LNCaP clone FGC (cell line): Measurements from ENCODE around the gene CRIP3.

Source experiments
- DNase-seq: peaks from one replicate; pipeline ENCODE4 v3.0.0-alpha.2; 2011; ENCODE audit warnings: low read depth
- H3K4me3 ChIP-seq: 2 replicates; pipeline ENCODE4 v1.5.1; 2011; ENCODE audit warnings: mild to moderate bottlenecking, low read depth, low read length, control low read depth
- CTCF ChIP-seq: IDR thresholded peaks from 2 replicates; pipeline ENCODE4 v1.5.1; 2012; ENCODE audit warnings: mild to moderate bottlenecking; ENCODE audit not compliant: control insufficient read depth, insufficient read depth; ENCODE audit errors: extremely low read depth

CRIP3 gene

GRCh38 chr6:43283905-43284304 is 24.7 kb downstream of the CRIP3 start:
- H3K4me3 ChIP-seq, result no peak overlapping the region
- no peak for DNase-seq
- TF ChIP-seq CTCF, result no peak

- TF ChIP-seq CTCF, result no peak
- no peak for DNase-seq
- no peak overlapping the region for H3K4me3 ChIP-seq
These were observed 25.1 kb downstream of the CRIP3 start for GRCh38 chr6:43283514-43283901.

- DNase-seq, result no peak
- no peak for TF ChIP-seq CTCF
- H3K4me3 ChIP-seq, result no peak overlapping the region
These were observed 25.8 kb downstream of the CRIP3 start for GRCh38 chr6:43282636-43283513.

DNA sequence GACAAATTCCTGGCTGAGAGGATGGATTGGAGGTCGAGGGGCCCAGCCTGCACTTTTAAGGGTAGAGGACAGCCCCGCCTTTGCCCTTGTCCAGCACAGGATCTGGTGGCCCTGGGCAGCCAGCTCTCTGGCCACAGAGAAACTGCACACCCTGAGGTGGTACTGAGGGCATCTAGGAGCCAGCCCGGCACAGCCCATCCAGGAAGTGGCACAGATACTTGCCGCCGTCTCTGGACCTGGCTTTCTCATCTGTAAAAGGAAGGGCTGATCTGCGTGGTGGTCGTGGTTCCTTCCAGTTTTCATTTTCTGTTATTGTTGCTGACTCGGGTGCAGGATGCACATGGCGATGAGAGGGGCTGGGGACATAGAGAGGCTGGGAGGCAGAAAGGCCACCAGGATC is 26.6 kb downstream of the CRIP3 start:
- DNase-seq, result no peak
- no peak for TF ChIP-seq CTCF
- no peak overlapping the region for H3K4me3 ChIP-seq

DNA sequence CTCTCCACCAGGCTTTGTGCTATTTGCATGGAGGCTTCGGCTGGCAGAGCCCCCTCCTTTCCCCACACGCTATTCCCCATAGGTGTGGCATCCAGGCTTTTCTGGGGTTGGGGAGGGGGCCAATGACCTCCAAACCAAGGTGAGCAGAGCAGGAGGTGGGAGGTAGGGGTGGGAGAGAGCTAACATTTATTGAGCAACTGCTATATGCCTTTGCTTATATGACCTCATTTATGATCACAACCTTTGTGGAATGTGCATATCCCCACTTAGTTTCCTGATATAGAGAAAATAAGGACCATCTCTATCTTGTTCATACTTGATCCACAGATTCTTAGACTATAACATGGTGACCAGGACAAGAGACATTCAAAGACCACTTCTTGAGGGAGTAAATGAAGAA is 28.4 kb downstream of the CRIP3 start:
- no peak overlapping the region for H3K4me3 ChIP-seq
- TF ChIP-seq CTCF, result no peak
- no peak for DNase-seq

- no peak for DNase-seq
- TF ChIP-seq CTCF, result no peak
- no peak overlapping the region for H3K4me3 ChIP-seq
These were observed 30.0 kb downstream of the CRIP3 start for GRCh38 chr6:43278524-43279078.
